PFSK-1 (cell line): ENCODE data around the gene LOXHD1.

Experiments
- FOXP2 ChIP-seq: optimal IDR thresholded peaks from 2 replicates; pipeline ENCODE3; 2011; ENCODE audit warnings: borderline replicate concordance, control low read depth, inconsistent platforms; ENCODE audit not compliant: insufficient read depth; ENCODE audit errors: extremely low read length, extremely low read depth
- POLR2AphosphoS5 ChIP-seq: IDR thresholded peaks from 2 replicates; pipeline ENCODE4 v1.6.1; 2012; ENCODE audit warnings: low read depth, mild to moderate bottlenecking, control low read depth, low read length, moderate library complexity
- REST ChIP-seq, 2 experiments: IDR thresholded peaks; 2 replicates each; pipeline versions ENCODE4 v1.6.1 to v1.8.0; 2011 to 2012; ENCODE audit warnings: low read depth in 2 of 2, low read length in 2 of 2, control low read depth in 1 of 2, inconsistent platforms in 1 of 2, mild to moderate bottlenecking in 1 of 2, moderate library complexity in 1 of 2; ENCODE audit not compliant: insufficient read depth in 1 of 2
- SIN3A ChIP-seq: IDR thresholded peaks from 2 replicates; pipeline ENCODE4 v1.6.1; 2012; ENCODE audit warnings: mild to moderate bottlenecking, low read length, moderate library complexity, borderline replicate concordance; ENCODE audit not compliant: insufficient read depth
- TAF1 ChIP-seq: IDR thresholded peaks from 2 replicates; pipeline ENCODE4 v1.6.1; 2012; ENCODE audit warnings: low read length, control low read depth, borderline replicate concordance; ENCODE audit not compliant: insufficient read depth

LOXHD1 gene

GRCh38 chr18:46461993-46462392 is 195.0 kb downstream of the LOXHD1 start:
- TF ChIP-seq REST (IDR thresholded peaks at IDR 0.05; ENCODE audit: insufficient read depth in 1 of 2, low read depth in 2 of 2, low read length in 2 of 2) (no peak), FOXP2 (no peak), POLR2AphosphoS5 (no peak), TAF1 (no peak), SIN3A (no peak)

GRCh38 chr18:46460754-46461153 is 196.3 kb downstream of the LOXHD1 start:
- TF ChIP-seq REST (IDR thresholded peaks at IDR 0.05; ENCODE audit: insufficient read depth in 1 of 2, low read depth in 2 of 2, low read length in 2 of 2), result no peak
- TF ChIP-seq SIN3A, result no peak
- TF ChIP-seq FOXP2, result no peak
- no peak for TF ChIP-seq TAF1
- no peak for TF ChIP-seq POLR2AphosphoS5

- TF ChIP-seq TAF1 (no peak), SIN3A (no peak), REST (IDR thresholded peaks at IDR 0.05; ENCODE audit: insufficient read depth in 1 of 2, low read depth in 2 of 2, low read length in 2 of 2) (no peak), POLR2AphosphoS5 (no peak), FOXP2 (no peak)
These were observed 197.1 kb downstream of the LOXHD1 start for GRCh38 chr18:46459789-46460455.

- TF ChIP-seq FOXP2 (no peak), SIN3A (no peak), POLR2AphosphoS5 (no peak), REST (IDR thresholded peaks at IDR 0.05; ENCODE audit: insufficient read depth in 1 of 2, low read depth in 2 of 2, low read length in 2 of 2) (no peak)
These were observed 198.5 kb downstream of the LOXHD1 start for GRCh38 chr18:46458472-46458871.

GRCh38 chr18:46456691-46457090 is 200.3 kb downstream of the LOXHD1 start:
- TF ChIP-seq SIN3A, result no peak
- no peak for TF ChIP-seq TAF1

- no peak for TF ChIP-seq TAF1
- TF ChIP-seq POLR2AphosphoS5, result no peak
- TF ChIP-seq REST (IDR thresholded peaks at IDR 0.05; ENCODE audit: insufficient read depth in 1 of 2, low read depth in 2 of 2, low read length in 2 of 2), result no peak
- TF ChIP-seq FOXP2, result no peak
- TF ChIP-seq SIN3A, result no peak
These were observed 204.2 kb downstream of the LOXHD1 start for GRCh38 chr18:46452820-46453219.
